Ishikawa (cell line): ENCODE results near the gene C11orf68.

Experiments used
- CEBPB ChIP-seq: IDR thresholded peaks from 2 replicates; pipeline ENCODE4 v1.6.1; 2012
- EP300 ChIP-seq: IDR thresholded peaks from 2 replicates; pipeline ENCODE4 v1.6.1; 2012; ENCODE audit warnings: borderline replicate concordance
- TAF1 ChIP-seq: IDR thresholded peaks from 2 replicates; pipeline ENCODE4 v1.6.1; 2012; ENCODE audit warnings: low read depth, mild to moderate bottlenecking
- TF ChIP-seq, protein P1 (sequence below): IDR thresholded peaks from 2 replicates; pipeline ENCODE4 v1.6.1; 2012; ENCODE audit warnings: low read depth, mild to moderate bottlenecking

DNA sequence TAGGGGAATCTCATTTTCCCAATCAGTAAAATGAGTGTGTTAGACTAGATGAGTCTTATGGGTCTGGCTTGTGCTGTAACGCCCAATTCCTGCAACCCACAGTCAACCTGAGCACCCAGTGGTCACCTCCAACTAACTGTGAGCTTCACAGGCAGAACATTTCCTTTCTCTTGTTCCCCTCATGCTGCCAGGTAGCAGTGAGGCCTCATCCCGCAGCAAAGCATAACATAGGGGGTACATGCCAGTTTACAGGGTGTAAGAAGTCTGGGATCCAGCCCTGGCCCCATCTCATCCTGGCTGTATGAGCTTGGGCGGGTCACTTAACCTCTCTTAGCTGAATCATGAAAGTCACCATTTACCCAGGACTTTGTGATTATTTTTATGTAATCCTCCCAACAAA lies 50.0 kb downstream of the C11orf68 start:
- TF ChIP-seq CEBPB (no peak), EP300 (no peak), TAF1 (no peak)
- TF ChIP-seq, protein P1, sequence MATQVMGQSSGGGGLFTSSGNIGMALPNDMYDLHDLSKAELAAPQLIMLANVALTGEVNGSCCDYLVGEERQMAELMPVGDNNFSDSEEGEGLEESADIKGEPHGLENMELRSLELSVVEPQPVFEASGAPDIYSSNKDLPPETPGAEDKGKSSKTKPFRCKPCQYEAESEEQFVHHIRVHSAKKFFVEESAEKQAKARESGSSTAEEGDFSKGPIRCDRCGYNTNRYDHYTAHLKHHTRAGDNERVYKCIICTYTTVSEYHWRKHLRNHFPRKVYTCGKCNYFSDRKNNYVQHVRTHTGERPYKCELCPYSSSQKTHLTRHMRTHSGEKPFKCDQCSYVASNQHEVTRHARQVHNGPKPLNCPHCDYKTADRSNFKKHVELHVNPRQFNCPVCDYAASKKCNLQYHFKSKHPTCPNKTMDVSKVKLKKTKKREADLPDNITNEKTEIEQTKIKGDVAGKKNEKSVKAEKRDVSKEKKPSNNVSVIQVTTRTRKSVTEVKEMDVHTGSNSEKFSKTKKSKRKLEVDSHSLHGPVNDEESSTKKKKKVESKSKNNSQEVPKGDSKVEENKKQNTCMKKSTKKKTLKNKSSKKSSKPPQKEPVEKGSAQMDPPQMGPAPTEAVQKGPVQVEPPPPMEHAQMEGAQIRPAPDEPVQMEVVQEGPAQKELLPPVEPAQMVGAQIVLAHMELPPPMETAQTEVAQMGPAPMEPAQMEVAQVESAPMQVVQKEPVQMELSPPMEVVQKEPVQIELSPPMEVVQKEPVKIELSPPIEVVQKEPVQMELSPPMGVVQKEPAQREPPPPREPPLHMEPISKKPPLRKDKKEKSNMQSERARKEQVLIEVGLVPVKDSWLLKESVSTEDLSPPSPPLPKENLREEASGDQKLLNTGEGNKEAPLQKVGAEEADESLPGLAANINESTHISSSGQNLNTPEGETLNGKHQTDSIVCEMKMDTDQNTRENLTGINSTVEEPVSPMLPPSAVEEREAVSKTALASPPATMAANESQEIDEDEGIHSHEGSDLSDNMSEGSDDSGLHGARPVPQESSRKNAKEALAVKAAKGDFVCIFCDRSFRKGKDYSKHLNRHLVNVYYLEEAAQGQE, result no peak
